Thoracic aorta (tissue), 2 donors: Measurements from ENCODE around the gene CRTC1. TPM values are rescaled to one million over a fixed set of nuclear protein-coding genes. Genes with fewer than 3 reads are reported as not detected.

Experiments
- ATAC-seq: fragments of 150-250 bp; one replicate; pipeline ENCODE4 v1.8.0; 2017; ENCODE audit warnings: low read depth; ENCODE audit not compliant: insufficient number of reproducible peaks, low FRiP score
- DNase-seq: peaks from one replicate; pipeline ENCODE4 v3.0.0-alpha.2; 2020; ENCODE audit warnings: low spot score
- H3K27ac ChIP-seq, 2 donors: fragments of 200-600 bp; sonication (generic); 1 replicate in 1 of 2; 2 replicates in 1 of 2; pipeline ENCODE4 v1.5.1; 2016; ENCODE audit warnings: mild to moderate bottlenecking in 2 of 2, moderate library complexity in 2 of 2
- H3K27me3 ChIP-seq: fragments of 200-600 bp; sonication (generic); replicated peaks from 2 replicates; pipeline ENCODE4 v1.6.0; 2016; ENCODE audit warnings: mild to moderate bottlenecking; ENCODE audit not compliant: insufficient read depth
- H3K36me3 ChIP-seq: fragments of 200-600 bp; sonication (generic); one replicate; pipeline ENCODE4 v1.5.1; 2016
- H3K4me1 ChIP-seq, 2 donors: fragments of 200-600 bp; sonication (generic); 1 replicate in 1 of 2; 2 replicates in 1 of 2; pipeline versions ENCODE4 v1.5.1 to v1.6.0; 2016; ENCODE audit warnings: low read depth in 2 of 2, mild to moderate bottlenecking in 1 of 2; ENCODE audit not compliant: control insufficient read depth in 1 of 2
- H3K4me3 ChIP-seq: fragments of 200-600 bp; sonication (generic); 2 replicates; pipeline ENCODE4 v1.5.1; 2016; ENCODE audit warnings: mild to moderate bottlenecking
- H3K9me3 ChIP-seq: fragments of 200-600 bp; sonication (generic); 2 replicates; pipeline ENCODE4 v1.5.1; 2016
- total RNA-seq, 2 donors: library from RNA; depleted of rRNA; stranded (reverse); fragments of >200 nt; gene quantifications; one replicate each; pipeline versions ENCODE4 v1.1.0 to v1.2.3, GENCODE V29; 2016
- TF ChIP-seq, protein P1 (sequence below): fragments of 200-600 bp; sonication (generic); IDR thresholded peaks from one replicate; pipeline ENCODE4 v1.5.1; 2019; ENCODE audit warnings: antibody characterized with exemption

The CRTC1 gene
- total RNA-seq, 2 donors from 2014 or later, result 8.7 to 11.2 TPM

DNA sequence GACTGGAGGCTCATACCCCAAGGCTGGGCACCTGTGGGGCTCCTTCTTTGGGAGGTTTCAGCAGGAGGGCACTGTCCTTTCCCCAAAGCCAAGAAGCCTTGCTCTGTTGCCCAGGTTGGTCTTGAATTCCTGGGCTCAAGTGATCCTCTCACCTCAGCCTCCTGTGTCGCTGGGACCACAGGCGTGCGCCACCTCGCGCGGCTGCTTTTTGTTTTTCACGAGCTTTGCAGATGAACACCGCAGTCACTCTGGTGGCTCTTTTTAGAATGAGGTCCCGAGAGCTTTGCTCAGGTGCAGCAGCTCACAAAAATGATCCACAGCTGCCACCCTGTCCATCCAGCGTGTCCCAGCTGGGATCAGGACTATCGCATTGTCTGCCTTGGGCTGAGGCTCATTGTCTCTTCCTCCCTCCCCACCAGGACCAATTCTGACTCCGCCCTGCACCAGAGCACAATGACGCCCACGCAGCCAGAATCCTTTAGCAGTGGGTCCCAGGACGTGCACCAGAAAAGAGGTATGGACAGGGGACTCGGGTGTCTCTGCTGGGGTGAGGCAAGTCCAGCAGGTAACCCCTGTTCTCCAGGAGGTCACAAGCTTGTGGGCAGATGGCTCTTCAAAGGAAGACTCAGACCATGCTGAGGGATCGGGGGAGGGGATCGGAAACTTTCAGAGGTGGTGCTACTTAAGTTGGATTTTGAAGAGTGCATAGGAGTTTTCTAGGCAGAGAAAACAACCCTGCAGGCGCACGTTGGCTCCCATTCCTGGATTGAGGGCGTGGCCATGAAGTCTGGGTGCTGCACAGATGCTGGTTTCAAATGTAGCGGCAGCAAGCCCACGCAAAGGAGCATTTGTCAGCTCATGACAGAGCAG lies 66.1 kb downstream of the CRTC1 start:
- Histone ChIP-seq H3K27ac (no peak overlapping the region), H3K9me3 (no peaks in the 10 kb centered on the region), H3K27me3 (no peaks in the 10 kb centered on the region), H3K4me1 (no peaks in the 10 kb centered on the region), H3K36me3 (peaks cover 12% of the 10 kb centered on the region), H3K4me3 (no peak overlapping the region)
- no peak for ATAC-seq
- no peak for DNase-seq
- TF ChIP-seq, protein P1, sequence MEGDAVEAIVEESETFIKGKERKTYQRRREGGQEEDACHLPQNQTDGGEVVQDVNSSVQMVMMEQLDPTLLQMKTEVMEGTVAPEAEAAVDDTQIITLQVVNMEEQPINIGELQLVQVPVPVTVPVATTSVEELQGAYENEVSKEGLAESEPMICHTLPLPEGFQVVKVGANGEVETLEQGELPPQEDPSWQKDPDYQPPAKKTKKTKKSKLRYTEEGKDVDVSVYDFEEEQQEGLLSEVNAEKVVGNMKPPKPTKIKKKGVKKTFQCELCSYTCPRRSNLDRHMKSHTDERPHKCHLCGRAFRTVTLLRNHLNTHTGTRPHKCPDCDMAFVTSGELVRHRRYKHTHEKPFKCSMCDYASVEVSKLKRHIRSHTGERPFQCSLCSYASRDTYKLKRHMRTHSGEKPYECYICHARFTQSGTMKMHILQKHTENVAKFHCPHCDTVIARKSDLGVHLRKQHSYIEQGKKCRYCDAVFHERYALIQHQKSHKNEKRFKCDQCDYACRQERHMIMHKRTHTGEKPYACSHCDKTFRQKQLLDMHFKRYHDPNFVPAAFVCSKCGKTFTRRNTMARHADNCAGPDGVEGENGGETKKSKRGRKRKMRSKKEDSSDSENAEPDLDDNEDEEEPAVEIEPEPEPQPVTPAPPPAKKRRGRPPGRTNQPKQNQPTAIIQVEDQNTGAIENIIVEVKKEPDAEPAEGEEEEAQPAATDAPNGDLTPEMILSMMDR, result no peak

DNA sequence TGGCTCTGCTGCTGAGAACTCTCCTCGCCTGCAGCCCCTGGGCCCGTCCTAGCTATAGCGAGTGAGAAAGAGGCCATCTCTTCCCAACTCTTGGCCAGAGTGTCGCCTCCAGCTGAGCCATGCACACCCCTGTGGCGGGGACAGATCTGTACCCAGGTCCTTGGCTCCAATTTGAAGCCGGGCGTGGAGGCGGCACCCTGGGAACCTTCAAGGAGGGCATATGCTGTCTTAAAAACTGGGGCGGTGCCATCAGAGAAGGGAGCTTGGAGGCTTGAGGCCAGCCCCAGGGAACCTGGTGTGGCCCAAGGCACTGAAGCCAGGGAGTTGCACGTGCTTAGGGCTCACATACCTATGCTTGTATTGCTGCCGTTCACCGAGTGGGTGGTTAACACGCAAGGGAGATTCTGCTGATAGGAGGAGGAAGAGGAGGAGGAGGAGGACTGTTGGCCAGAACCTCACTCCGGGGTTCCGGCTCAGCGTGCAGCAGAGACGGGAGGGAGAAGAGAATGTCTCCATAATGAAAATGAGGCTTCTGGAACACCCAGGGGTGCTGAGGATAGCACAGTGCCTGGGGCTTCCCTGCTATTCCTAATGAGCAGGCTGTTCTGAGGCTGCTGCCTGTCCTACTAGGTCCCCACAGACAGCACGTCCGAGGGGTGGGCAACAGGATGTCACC lies 67.0 kb downstream of the CRTC1 start:
- Histone ChIP-seq H3K27ac (no peak overlapping the region), H3K27me3 (no peaks in the 10 kb centered on the region), H3K4me3 (no peak overlapping the region), H3K4me1 (no peaks in the 10 kb centered on the region), H3K9me3 (no peaks in the 10 kb centered on the region), H3K36me3 (peaks cover 12% of the 10 kb centered on the region)
- ATAC-seq (no peak), DNase-seq (no peak)
- TF ChIP-seq, protein P1, result no peak

DNA sequence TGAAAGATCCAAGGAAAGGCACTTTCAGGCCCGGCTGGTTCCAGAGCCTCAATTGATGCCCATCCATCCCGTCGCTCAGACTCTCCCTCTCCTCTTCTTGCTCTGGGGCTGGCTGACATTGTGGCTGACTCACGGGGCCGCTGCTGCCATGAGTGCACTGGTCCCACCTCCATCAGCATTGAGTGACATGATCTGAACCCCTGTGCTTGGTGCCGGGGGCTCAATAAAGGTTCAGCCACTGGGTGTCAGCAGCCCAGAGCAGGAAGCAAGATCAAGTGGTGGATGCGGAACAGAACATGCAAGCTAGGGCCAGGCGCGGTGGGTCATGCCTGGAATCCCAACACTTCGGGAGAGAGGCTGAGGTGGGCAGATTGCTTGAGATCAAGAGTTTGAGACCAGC lies 68.1 kb downstream of the CRTC1 start:
- no peak overlapping the region for H3K4me3 ChIP-seq
- no peaks in the 10 kb centered on the region for H3K9me3 ChIP-seq
- no peaks in the 10 kb centered on the region for H3K27me3 ChIP-seq
- H3K27ac ChIP-seq, result no peak overlapping the region
- no peaks in the 10 kb centered on the region for H3K4me1 ChIP-seq
- TF ChIP-seq, protein P1, result no peak
- DNase-seq (no peak), ATAC-seq (no peak)
- H3K36me3 ChIP-seq, result peaks cover 12% of the 10 kb centered on the region

DNA sequence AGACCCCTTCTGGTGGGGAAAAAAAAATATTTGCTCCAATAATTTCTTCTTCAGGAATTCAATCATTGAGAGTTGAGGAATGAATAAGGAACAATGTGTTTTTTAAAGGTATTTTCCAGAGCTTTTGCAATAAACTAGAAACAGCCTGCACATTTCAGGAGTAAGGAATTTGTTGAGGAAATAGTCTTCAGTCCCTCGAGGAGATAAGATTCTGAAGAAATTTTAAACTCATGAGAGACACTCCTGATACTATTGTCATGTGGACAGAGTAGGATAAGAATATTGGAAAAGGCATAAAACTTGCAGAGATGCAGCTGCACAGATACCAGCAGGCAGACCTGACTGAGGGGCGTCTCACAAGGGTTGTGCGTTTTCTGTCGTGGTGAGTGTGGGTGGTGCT lies 71.0 kb downstream of the CRTC1 start:
- H3K9me3 ChIP-seq, result no peaks in the 10 kb centered on the region
- peaks cover 13% of the 10 kb centered on the region for H3K36me3 ChIP-seq
- TF ChIP-seq, protein P1, result no peak
- DNase-seq, result no peak
- no peak overlapping the region for H3K4me3 ChIP-seq
- H3K27ac ChIP-seq, result no peak overlapping the region
- H3K27me3 ChIP-seq, result no peaks in the 10 kb centered on the region
- H3K4me1 ChIP-seq, result no peaks in the 10 kb centered on the region
- ATAC-seq, result no peak

DNA sequence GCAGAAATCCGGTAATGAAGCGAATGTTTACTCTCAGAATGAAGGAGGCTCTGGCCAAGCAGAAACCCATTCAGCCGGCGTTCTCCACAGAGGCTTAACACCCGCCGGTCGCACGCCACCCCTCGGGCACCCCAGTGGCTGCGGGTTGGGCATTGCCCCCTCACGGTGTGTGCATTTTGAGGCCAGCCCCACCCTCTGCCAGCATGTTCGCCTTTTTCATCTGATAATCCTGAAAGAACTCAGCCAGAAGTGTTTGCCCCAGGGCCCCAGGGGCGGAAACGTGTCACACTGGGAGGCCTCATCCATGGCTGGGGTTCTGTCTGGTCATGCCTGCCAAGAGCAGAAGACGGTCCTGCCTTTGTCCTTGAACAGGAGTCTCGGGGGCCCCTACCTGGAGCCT lies 73.4 kb downstream of the CRTC1 start:
- TF ChIP-seq, protein P1, result no peak
- ATAC-seq, result no peak
- H3K27me3 ChIP-seq, result no peaks in the 10 kb centered on the region
- no peak overlapping the region for H3K4me3 ChIP-seq
- no peaks in the 10 kb centered on the region for H3K9me3 ChIP-seq
- H3K36me3 ChIP-seq, result peaks cover 11% of the 10 kb centered on the region
- H3K4me1 ChIP-seq, result peaks cover 0 to 8% of the 10 kb centered on the region in 2 donors
- no peak overlapping the region for H3K27ac ChIP-seq
- no peak for DNase-seq
